Measurements from ENCODE around the gene CREG1. TPM values are rescaled to one million over a fixed set of nuclear protein-coding genes. Genes with fewer than 3 reads are reported as not detected.

Gene CREG1
- total RNA-seq, 4 donors from 2014 or later = 55.4 to 115 (median 97.5) TPM

DNA sequence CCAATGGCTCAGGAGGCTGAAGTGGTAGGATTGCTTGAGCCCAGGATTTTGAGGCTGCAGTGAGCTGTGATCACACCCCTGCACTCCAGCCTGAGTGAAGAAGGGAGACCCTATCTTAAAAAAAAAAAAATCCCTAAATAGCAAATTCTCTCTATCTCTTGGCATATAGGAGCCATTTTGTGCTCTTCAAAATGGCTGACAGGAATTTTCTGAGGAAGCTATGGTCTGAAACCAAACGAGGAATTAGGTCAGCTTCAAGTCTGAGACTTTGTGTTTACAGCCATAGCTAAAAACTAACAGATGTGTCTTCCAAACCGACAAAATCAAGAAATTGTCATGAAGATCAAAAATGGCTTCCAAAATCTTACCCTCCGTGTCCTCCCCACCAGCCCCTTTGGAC is 45.8 kb downstream of the CREG1 start:
- Histone ChIP-seq H3K9me3 (no peaks in the 10 kb centered on the region), H3K36me3 (no peaks in the 10 kb centered on the region), H3K27me3 (no peaks in the 10 kb centered on the region), H3K27ac (no peak overlapping the region), H3K4me3 (no peak overlapping the region), H3K4me1 (peaks cover 0 to 7% (median 0%) of the 10 kb centered on the region in 4 donors)
- no peak for DNase-seq
- 64 to 92% methylated on average over 2 to 3 of the region's 3 CpGs for WGBS, 2 donors (ENCODE audit: low coverage in 1 of 2)
- intact Hi-C loops (cut with DNase I; ENCODE audit: low total_unique reads) (no loop called here), in situ Hi-C loops (cut with MboI; ENCODE audit: low pct_ligation_motif_present in 1 of 4, low pct_unique_long_range_greater_than_20kb in 1 of 4, low sequenced_read_pairs in 3 of 4) (no loop called here)
- TF ChIP-seq POLR2AphosphoS5 (IDR thresholded peaks at IDR 0.05) (no peak), EP300 (IDR thresholded peaks at IDR 0.05; ENCODE audit: low read depth) (no peak), POLR2A (IDR thresholded peaks at IDR 0.05) (no peak)
- TF ChIP-seq, protein P1, sequence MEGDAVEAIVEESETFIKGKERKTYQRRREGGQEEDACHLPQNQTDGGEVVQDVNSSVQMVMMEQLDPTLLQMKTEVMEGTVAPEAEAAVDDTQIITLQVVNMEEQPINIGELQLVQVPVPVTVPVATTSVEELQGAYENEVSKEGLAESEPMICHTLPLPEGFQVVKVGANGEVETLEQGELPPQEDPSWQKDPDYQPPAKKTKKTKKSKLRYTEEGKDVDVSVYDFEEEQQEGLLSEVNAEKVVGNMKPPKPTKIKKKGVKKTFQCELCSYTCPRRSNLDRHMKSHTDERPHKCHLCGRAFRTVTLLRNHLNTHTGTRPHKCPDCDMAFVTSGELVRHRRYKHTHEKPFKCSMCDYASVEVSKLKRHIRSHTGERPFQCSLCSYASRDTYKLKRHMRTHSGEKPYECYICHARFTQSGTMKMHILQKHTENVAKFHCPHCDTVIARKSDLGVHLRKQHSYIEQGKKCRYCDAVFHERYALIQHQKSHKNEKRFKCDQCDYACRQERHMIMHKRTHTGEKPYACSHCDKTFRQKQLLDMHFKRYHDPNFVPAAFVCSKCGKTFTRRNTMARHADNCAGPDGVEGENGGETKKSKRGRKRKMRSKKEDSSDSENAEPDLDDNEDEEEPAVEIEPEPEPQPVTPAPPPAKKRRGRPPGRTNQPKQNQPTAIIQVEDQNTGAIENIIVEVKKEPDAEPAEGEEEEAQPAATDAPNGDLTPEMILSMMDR (IDR thresholded peaks at IDR 0.05) = no peak

DNA sequence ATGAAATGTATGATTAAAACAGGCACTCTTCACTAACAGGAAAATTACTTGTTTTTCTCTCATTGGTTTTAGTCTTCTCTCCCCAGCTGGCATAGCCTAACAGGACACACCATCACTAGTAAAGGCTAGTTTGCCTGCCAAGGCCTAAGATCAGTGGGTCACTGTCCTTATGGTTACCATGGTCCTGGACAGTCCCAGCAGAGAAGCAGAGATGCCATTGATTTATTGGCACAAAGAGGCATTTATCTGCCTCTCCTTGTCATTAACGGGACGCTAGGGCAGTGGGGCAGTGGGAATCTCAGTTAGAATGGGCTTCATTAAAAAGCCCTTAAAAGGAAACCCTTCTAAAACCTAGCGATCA is 49.1 kb downstream of the CREG1 start:
- H3K36me3 ChIP-seq = no peaks in the 10 kb centered on the region
- DNase-seq = no peak
- in situ Hi-C loops (cut with MboI; ENCODE audit: low pct_ligation_motif_present in 1 of 4, low pct_unique_long_range_greater_than_20kb in 1 of 4, low sequenced_read_pairs in 3 of 4) (no loop called here), intact Hi-C loops (cut with DNase I; ENCODE audit: low total_unique reads) (no loop called here)
- H3K4me3 ChIP-seq = no peak overlapping the region
- H3K27me3 ChIP-seq = no peaks in the 10 kb centered on the region
- no peak overlapping the region for H3K27ac ChIP-seq
- no peaks in the 10 kb centered on the region for H3K4me1 ChIP-seq
- no peaks in the 10 kb centered on the region for H3K9me3 ChIP-seq
- 86 to 89% methylated on average over 3 of the region's 3 CpGs for WGBS, 2 donors (ENCODE audit: low coverage in 1 of 2)
- TF ChIP-seq EP300 (IDR thresholded peaks at IDR 0.05; ENCODE audit: low read depth) = no peak
- no peak for TF ChIP-seq POLR2A (IDR thresholded peaks at IDR 0.05)
- TF ChIP-seq POLR2AphosphoS5 (IDR thresholded peaks at IDR 0.05) = no peak
- TF ChIP-seq, protein P1 (IDR thresholded peaks at IDR 0.05) = no peak

DNA sequence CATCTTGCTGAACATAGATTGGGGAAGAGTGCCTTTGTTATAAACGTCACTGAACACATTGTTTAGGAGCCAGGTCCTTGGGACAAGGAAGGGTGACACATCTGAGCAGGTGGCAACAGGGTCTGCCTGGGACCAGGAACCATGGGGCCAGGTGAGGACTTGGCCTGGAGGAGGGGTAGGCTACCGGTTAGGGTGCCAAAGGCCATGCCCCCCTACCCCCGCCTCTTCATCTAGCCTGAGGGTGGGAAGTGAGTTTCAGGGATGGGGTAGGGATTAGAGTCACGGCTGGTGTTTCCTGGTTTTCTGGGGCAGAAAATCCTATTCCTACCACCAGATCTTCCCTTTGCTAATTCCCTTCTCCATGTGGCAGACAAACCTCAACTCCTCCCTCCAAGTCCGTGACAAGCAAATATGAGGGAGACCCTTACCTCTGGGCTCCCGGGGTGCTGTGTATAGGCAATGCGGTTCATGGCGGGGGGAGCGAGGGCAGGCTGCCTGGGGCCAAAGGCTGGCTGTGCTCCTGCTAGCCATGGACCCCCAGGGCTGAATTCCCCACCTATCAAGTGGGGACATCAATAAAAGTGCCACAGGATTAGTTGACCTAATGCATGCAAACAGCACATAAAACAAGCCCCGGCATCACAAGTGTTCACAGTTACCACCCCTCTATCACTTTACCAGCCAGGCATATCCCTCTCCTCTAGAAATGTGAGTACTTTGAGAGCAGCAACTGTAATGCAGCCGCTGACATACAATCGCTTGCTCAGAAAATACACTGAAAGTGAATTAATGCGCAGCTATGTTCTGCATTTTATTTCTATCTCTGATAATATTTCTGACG is 49.7 kb downstream of the CREG1 start:
- Histone ChIP-seq H3K4me1 (no peaks in the 10 kb centered on the region), H3K27me3 (no peaks in the 10 kb centered on the region), H3K9me3 (no peaks in the 10 kb centered on the region), H3K27ac (no peak overlapping the region), H3K4me3 (no peak overlapping the region), H3K36me3 (no peaks in the 10 kb centered on the region)
- DNase-seq = no peak
- WGBS, 2 donors (ENCODE audit: low coverage in 1 of 2) = 75 to 77% methylated on average over 4 to 14 of the region's 14 CpGs
- no peak for TF ChIP-seq POLR2A (IDR thresholded peaks at IDR 0.05)
- no peak for TF ChIP-seq POLR2AphosphoS5 (IDR thresholded peaks at IDR 0.05)
- intact Hi-C loops (cut with DNase I; ENCODE audit: low total_unique reads) (no loop called here), in situ Hi-C loops (cut with MboI; ENCODE audit: low pct_ligation_motif_present in 1 of 4, low pct_unique_long_range_greater_than_20kb in 1 of 4, low sequenced_read_pairs in 3 of 4) (no loop called here)

DNA sequence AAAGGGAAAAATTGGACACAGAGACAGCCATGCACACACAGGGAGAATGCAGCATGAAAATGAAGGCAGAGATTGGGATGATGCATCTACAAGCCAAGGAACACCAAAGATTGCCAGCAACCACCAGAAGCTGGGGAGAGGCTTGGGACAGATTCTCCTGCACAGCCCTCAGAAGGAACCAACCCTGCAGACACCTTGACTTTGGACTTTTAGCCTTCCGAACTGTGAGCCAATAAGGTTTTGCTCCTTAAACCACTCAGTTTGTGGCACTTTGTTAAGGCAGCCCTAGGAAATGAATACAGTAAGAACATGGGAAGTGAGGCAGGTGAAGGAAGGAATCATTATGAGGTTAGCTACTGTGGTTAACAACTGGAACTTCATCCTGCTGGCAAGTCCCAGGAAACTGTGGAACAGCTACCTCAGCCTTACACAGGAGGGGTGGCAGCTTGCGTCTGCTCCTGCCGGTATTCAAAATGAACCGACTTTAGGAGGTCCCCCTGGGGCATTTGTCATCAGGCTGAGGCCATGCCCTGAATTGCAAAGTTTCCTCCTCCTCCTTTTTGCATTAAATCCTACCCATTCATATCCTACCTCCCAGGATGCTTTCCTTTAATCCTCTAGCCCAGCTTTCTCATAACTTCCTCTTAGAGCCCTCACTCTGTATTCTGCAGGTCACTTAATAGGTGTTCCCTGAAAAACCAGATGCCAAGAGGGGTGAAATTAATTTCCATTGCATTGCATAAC is 50.7 kb downstream of the CREG1 start:
- TF ChIP-seq EP300 (IDR thresholded peaks at IDR 0.05; ENCODE audit: low read depth) = no peak
- no peak for TF ChIP-seq POLR2A (IDR thresholded peaks at IDR 0.05)
- TF ChIP-seq, protein P1 (IDR thresholded peaks at IDR 0.05) = no peak
- TF ChIP-seq POLR2AphosphoS5 (IDR thresholded peaks at IDR 0.05) = no peak
- Histone ChIP-seq H3K27me3 (no peaks in the 10 kb centered on the region), H3K9me3 (no peaks in the 10 kb centered on the region), H3K27ac (no peak overlapping the region), H3K4me1 (no peaks in the 10 kb centered on the region), H3K4me3 (no peak overlapping the region), H3K36me3 (no peaks in the 10 kb centered on the region)
- no peak for DNase-seq
- in situ Hi-C loops (cut with MboI; ENCODE audit: low pct_ligation_motif_present in 1 of 4, low pct_unique_long_range_greater_than_20kb in 1 of 4, low sequenced_read_pairs in 3 of 4) = no loop called here
- WGBS, 2 donors (ENCODE audit: low coverage in 1 of 2) = 52 to 56% methylated on average over 3 to 4 of the region's 4 CpGs
- intact Hi-C loops (cut with DNase I; ENCODE audit: low total_unique reads) = no loop called here
